Hematopoietic multipotent progenitor cell (in vitro differentiated cells): ENCODE results near the gene ANXA6. TPM values are rescaled to one million over a fixed set of nuclear protein-coding genes. Genes with fewer than 3 reads are reported as not detected.

ENCODE experiments used
- DNase-seq, 3 donors: peaks; one replicate each; pipeline ENCODE4 v3.0.0-alpha.2; 2011 to 2015; ENCODE audit warnings: low read depth in 2 of 3, low spot score in 2 of 3
- total RNA-seq: library from RNA; depleted of rRNA; stranded (reverse); fragments of >200 nt; gene quantifications from one replicate; pipeline ENCODE4 v1.2.3, GENCODE V29; 2012

ANXA6 gene
- total RNA-seq, 1 donor, result 319 TPM

- peak; percentile 41 to 93 (median 78) for DNase-seq
Measured at GRCh38 chr5:151051066-151051930, 106.3 kb downstream of the ANXA6 start.

Other genes with a start within 250 kb of the ANXA6 start
- gene GPX3, start 137.2 kb downstream of the ANXA6 start, total RNA-seq, result 0.54 TPM
- gene TNIP1, start 76.7 kb downstream of the ANXA6 start, total RNA-seq, result 123 TPM
- 33.7 TPM for gene CCDC69, start 66.3 kb upstream of the ANXA6 start, total RNA-seq
- gene GM2A, start 95.4 kb upstream of the ANXA6 start, total RNA-seq, result 23.4 TPM
- gene SLC36A3, start 146.0 kb upstream of the ANXA6 start, total RNA-seq, result not detected
- under 0.01 TPM for gene SLC36A2, start 189.8 kb upstream of the ANXA6 start, total RNA-seq